Measurements from ENCODE around the gene KLKB1. TPM values are rescaled to one million over a fixed set of nuclear protein-coding genes. Genes with fewer than 3 reads are reported as not detected.

KLKB1 gene
- polyA plus RNA-seq (ENCODE audit: insufficient read length in 4 of 4), result 1 to 10 TPM; 1.0 to 2.8 (median 2.3) TPM

DNA sequence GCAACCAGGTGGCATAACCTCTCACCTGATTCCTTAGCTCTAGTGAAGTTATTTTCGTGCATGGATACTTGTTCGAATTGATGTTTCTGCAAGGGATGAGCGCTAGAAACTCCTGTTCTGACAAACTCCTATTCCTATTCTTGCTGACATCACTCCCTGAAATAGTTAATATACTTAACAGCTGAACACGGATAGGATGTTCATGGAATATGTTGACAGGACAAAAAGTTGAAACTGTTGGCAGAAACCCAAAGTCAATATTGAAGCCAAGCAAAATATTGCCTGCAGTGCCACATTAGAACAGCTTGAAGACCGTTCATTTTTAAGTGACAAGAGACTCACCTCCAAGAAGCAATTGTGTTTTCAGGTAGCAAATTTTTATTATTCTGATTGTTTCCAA lies at the start of gene KLKB1:
KLKB1 (plus strand) TSS at position 287 of the 400 bp plus-strand sequence. CDS start 689 bp downstream, outside the sequence.
- no peak for DNase-seq (ENCODE audit: low read depth in 4 of 4, low spot score in 2 of 4)

DNA sequence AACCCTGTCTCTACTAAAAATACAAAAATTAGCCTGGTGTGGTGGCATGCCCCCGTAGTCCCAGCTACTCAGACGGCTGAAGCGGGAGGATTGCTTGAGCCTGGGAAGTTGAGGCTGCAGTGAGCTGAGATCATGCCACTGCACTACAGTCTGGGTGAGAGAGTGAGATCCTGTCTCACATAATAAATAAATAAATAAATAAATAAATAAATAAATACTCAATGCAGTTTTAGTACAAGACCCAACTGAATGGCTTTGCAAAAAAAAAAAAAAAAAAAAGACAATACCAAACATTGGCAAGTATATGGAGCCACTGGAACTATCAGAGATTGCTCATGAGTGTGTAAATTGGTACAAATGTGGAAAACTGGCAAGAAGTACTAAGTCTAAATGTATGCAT lies 39.2 kb upstream of the KLKB1 start:
- no peak for DNase-seq (ENCODE audit: low read depth in 4 of 4, low spot score in 2 of 4)

DNA sequence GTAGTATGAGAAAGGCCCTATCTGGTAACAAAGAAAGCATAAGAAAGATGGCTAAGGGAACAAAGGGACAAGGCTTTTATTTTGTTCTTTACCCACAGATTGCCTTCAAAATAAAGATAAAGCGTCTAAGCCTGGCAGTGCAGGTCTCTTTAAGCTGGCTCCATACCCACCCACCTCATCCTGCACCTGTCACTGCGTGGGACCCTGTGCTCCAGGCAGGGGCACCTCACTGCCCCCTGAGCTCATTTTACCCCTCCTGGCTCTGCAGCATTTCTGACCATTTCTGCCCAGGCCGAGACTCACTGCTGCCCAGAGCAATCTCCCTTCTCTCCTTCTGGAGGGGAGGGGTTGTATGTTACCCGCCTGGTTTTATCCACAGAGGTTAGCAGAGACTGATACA lies 37.7 kb upstream of the KLKB1 start:
- no peak for DNase-seq (ENCODE audit: low read depth in 4 of 4, low spot score in 2 of 4)

DNA sequence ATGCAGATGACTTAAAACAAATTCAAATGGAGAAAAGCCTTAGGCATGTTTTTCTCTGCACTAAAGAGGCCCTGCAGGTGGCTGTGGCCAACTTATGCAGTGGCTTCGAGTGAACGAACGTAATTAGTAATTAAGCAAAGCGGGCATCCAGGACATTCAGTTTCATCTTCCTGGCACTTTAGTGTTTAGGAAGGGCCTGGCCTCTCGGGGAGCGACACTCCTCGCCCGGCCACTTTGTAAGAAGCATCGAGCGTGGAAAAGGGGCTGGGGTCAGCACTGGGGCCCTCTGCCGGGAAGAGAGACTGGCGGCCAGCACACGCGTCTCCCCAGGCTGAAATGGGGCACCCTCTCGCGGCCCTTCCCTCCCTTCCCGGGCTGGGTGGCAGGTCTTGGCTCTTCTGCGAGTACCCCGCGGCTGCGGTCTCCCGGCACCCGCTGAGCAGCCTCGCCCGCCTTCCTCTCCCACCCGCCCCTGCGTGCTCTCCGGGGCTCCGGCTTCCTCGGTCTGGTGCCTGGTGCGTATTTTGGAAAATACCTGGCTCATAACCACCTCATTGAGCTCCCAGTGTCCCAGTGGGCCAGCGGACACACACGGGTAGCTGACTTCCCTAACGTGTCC lies 36.6 kb upstream of the KLKB1 start:
- peak in 3 of 4 donors; percentile 23 to 36 (median 24) for DNase-seq (ENCODE audit: low read depth in 4 of 4, low spot score in 2 of 4)

DNA sequence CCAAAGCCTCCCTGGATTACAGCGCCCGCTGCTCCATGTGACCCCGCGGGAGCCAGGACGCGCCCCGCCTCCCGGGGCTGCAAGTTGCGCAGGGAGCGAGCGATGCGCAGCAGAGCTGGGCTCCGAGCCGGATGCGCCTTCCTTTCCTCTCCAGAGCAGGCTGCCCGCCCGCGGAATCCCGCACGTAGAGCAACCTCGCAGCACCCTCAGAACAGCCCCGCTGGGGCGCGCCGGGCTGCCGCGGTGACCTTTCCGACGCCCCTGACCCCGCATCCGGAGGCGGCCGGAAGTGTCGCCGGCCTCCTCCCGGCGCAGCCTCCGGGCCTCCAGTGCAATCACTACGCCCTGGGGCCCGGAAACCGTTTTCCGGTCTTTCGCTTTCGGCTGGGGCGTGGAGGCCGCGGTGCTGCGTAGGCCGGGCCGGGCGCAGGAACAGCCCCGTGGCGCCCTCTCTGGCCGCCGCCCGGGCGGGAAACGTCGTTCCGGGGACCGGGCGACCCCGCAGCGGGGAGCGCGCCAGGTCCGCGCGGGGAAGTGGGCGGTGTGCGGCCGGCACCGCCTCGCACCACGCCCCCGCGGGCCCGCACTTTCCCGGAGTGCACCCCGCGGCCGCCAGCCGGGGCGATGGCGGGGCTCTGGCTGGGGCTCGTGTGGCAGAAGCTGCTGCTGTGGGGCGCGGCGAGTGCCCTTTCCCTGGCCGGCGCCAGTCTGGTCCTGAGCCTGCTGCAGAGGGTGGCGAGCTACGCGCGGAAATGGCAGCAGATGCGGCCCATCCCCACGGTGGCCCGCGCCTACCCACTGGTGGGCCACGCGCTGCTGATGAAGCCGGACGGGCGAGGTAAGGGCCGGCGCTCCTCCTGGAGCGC lies 35.9 kb upstream of the KLKB1 start, which contains the start of gene CYP4V2:
CYP4V2 (plus strand) TSS at position 368 of the 866 bp plus-strand sequence; CDS start at position 625, 257 bp downstream.
- peak in 3 of 4 donors; percentile 44 to 70 (median 59) for DNase-seq (ENCODE audit: low read depth in 4 of 4, low spot score in 2 of 4)

DNA sequence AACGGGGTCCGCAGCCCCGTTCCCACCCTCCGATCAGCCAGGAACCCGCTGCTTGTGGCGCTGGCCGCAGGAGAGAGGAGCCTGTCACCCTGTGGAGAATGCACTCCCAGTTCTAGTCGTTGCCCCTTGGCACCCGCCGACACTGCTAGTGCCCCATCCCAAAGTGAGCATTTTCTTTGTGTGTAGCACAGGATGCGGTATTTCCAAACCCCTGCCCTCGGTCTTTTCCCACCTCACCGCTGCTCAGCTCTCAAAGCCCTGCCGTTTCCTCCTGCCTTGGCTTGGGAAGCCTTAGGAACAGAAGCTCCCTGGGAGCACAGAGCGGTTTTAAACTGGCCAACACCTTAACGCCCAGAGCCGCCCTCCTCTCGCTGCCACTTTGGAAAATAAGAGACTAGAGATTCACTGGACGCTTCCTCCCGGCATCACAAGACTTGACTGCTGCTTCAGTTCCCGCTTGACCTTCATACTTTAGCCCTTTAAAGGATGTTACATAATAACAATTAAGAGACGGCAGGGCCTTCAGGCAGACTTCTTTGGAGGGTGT lies 35.2 kb upstream of the KLKB1 start:
- DNase-seq (ENCODE audit: low read depth in 4 of 4, low spot score in 2 of 4), result peak in 3 of 4 donors; percentile 35 to 41 (median 37)

DNA sequence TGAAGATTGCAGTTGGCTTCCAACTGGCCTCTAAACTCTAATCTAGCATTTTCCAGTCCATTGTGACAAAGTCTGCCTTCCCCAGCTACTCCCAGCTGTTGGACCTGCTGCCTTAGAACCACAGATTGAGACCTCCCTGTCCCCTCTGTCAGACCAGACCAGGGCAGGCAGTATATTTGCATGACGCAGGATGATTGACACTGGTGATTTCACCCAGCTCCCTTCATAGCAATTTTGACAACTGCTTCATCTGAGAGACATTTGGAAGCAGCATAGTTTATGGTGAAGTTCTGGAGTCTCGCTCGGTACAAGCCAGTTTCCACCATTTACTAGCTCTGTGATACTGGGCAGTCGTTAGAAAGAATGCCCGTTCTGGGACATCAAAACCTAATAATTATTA lies 33.5 kb upstream of the KLKB1 start:
- no peak for DNase-seq (ENCODE audit: low read depth in 4 of 4, low spot score in 2 of 4)

DNA sequence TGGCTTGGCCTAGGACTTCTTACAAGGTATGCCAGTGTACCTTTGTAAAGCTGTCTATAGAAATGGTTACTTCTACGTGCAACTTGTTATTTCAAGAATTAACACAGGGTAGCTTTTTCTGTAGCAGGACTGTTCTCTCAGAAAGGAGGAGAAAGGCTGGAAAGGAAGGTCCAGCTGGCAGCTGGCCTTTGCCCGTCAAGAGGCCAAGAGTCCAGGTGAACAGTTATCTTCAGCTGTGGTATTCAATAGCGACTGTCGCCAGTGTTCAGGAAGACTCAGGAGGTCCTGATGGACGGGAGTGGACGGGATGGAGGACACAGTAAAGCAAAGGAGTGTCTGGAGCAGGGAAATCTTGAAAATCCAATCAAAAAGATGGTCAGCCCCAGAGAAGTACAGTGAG lies 31.2 kb upstream of the KLKB1 start:
- DNase-seq (ENCODE audit: low read depth in 4 of 4, low spot score in 2 of 4), result no peak

DNA sequence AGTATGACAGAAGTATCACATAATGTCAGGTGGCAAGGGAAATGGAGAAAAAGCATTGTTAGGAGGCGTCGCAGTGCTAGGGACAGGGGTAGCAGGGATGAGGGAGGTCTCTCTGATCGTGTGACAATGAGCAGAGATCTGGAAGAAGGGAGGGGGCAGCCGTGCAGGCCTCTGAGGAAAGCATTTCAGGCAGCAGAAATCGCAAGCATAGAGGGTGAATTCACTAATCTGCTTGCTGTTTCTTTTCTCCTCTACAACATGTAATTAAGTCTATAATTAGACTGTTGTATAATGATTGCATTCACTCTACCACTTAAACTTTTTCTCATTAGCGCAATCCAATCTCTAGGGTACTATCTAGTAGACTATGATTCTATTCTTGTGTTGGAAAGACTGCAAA lies 26.8 kb upstream of the KLKB1 start:
- no peak for DNase-seq (ENCODE audit: low read depth in 4 of 4, low spot score in 2 of 4)

DNA sequence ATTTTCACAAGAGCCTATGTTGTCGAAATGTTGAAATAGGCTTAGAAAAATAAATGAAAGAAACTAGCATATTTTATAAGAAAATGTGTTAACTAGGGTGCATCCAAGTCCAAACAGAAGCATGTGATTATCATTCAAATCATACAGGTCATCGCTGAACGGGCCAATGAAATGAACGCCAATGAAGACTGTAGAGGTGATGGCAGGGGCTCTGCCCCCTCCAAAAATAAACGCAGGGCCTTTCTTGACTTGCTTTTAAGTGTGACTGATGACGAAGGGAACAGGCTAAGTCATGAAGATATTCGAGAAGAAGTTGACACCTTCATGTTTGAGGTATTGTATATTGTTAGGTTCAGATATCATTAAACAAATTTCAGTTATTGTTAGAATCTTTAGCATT lies 26.3 kb upstream of the KLKB1 start:
- no peak for DNase-seq (ENCODE audit: low read depth in 4 of 4, low spot score in 2 of 4)

DNA sequence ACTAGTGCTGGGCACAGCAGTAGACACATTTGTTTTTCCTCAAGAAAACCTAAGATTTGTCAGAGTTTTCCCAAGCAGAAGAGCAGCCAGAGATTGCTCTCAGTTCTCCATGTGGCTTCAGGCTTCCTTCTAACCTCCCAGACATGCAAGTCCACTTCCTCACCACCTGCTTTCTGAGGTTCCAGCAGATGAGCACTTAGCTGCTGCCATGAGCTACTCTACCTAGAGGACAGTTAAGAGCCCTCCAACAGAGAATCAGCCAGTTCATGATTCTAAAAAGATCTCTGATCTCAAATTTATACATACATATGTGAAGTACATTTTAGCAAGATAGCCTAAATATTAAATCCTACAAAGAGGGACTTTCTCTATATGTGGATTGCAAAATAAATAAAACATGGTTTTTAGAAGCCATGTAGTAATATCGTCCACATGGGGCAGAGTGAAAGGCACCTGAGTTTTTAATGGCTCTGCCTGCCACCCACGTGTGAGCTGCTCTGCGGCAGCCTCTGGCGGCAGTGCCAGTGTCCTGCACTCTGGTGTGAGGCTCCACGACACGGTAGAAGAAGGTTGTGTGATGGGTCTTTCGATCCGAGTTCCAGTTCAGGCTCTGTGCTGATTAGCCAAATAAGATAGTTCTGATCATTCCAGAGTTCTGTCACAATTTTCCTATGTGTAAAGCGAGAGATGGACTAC lies 25.6 kb upstream of the KLKB1 start:
- no peak for DNase-seq (ENCODE audit: low read depth in 4 of 4, low spot score in 2 of 4)

DNA sequence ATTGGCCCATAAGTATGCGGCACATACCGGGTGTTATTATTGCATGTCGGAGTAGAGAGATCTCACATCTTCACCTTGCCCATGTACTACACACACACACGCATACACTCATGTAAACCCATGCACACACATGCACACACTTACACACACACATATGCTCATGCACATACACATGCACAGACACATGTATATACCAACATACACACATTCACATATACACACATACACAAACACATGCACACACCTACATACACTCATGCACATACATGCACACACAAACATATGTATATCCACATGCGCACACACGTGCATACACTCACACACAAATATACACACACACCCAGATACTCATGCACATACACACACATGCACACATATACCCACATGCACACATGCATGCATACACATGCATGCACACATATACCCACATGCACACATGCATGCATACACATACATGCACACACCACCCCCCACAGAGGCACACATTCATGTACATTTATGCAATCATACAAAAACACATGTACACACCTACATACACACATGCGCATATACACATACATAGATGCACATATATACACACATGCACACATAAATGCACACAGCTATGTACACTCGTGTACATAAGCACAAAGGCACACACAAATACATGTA lies 24.7 kb upstream of the KLKB1 start:
- DNase-seq (ENCODE audit: low read depth in 4 of 4, low spot score in 2 of 4), result no peak

DNA sequence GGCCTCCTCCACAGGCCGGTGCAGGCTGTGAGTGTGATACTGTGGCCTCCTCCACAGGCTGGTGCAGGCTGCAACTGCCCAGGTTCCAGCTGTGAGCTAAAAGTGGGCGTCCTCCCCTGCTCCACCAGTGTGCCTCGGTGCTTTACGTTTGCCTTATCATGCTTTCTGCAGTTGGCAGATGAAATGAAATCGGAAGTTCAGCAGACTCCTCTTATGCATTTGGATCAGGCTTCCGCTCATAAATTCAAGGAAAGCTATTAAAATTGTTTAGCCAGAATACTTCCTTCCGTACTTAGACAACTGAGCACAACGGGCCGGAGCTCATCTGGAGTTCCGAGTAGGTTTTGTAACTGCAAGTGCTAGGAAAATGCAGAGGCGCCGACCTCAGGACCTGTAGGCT lies 23.9 kb upstream of the KLKB1 start:
- peak in 1 of 4 donors; percentile 31 for DNase-seq (ENCODE audit: low read depth in 4 of 4, low spot score in 2 of 4)

DNA sequence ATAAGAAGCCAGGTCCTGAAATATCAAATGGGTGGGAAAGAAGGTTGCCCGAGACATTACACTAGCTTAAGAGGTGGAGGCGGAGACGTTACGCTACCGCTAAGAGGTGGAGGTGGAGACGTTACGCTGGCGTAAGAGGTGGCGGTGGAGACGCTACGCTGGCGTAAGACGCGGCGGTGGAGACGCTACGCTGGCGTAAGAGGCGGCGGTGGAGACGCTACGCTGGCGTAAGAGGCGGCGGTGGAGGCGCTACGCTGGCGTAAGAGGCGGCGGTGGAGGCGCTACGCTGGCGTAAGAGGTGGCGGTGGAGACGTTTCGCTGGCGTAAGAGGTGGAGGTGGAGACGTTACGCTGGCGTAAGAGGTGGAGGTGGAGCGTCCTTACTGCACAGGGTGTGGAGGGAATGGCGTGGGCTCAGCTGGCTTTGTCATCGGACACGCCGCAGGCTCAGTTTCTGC lies 23.2 kb upstream of the KLKB1 start:
- no peak for DNase-seq (ENCODE audit: low read depth in 4 of 4, low spot score in 2 of 4)

DNA sequence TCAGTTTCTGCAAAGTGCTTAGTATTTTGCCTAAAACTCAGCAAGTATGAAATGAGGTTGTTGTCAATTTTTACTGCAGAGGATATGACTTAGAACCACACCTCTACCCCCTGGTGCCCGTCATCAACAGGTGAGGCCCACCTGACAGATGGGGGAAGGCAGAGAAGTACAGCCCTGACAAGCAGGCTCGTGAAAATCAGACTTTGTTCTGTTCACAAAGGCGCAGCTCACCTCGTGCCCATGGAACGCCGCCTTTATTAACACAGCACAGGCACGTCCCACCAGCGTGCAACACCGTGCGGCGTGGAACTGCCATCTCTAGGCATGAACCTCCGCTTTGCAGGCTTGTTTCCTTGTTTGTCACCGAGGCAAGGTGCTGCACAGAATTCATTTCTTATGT lies 22.6 kb upstream of the KLKB1 start:
- DNase-seq (ENCODE audit: low read depth in 4 of 4, low spot score in 2 of 4), result no peak

DNA sequence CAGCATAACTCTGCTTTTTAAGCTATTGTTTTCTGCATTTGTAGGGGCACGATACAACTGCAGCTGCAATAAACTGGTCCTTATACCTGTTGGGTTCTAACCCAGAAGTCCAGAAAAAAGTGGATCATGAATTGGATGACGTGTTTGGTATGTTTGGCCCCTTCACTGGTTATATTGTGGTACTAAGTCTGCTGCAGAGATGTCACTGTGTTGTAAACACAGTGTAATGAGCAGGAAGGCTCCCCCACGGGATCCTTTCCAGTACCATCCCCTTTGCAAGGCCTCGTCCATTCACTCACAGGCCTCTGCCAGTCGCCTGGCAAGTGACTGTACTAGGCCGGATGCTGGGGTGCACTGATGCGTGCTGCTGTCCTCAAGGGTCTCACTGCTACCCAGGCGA lies 22.2 kb upstream of the KLKB1 start:
- DNase-seq (ENCODE audit: low read depth in 4 of 4, low spot score in 2 of 4), result no peak

DNA sequence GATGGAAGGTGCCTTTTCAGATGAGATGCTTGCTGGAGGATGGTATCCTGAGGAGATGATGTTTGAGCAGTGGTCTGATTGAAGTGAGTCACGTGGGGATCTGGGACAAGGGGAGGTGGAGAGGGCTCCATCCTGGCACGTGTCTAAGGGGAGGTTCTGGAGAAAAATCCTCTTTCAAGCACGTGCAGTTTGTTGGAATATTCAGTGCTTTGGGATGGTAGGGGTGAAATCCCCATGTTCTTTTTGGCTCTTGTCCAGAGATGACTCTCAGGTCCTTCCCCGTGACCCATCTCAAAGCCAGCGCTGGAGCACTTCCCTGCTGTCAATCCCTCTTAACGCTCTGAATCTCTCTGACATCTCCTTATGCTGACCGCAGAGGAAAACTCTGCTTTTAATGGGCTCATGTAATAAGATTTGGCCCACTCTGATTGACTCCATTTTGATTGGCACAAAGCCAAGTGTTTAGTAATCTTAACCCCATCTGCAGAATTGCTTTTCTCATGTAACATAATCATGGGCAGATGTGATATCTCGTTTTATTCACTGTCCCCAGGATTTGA lies 10.8 kb upstream of the KLKB1 start:
- no peak for DNase-seq (ENCODE audit: low read depth in 4 of 4, low spot score in 2 of 4)

DNA sequence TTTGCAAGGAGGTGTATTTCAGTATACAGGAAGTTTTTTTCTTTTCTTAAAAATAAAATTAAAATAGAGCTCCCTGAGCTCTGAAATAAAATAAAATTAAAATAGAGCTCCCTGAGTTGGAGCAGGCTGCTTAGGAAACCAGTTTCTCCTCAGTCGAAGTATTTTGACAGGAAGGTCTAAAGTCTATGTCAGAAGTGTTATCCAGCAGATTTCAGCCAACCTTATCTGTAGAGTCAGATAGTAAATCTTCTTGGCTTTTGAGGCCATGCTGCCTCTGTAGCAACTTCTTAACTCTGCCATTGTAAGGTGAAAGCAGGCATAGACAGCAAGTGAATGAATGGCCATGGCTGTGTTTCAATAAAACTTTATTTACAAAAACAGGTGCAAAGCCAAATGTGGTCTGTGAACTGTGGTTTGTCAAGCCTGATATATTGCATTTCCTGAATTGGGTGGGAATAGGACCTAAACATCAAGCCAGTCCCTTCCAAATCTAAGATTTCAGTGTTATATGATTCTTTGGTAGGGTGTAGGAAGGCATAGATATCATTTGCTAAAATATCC lies 9.5 kb upstream of the KLKB1 start:
- no peak for DNase-seq (ENCODE audit: low read depth in 4 of 4, low spot score in 2 of 4)

DNA sequence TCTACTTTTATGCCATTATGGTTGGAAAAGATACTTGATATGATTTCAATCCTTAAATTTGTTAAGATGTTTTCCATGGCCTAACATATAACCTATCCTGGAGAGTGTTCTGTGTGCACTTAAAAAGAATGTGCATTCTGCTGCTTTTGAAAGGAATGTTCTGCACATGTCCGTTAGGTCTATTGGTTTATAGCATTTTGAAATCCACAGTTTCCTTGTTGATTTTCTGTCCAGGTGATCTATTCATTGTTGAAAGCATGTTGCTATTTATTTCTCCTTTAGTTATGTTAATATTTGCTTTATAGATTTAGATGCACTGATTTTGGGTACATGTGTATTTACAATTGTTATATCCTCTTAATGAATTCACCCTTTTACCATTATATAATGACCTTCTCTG lies 5.7 kb upstream of the KLKB1 start:
- no peak for DNase-seq (ENCODE audit: low read depth in 4 of 4, low spot score in 2 of 4)

DNA sequence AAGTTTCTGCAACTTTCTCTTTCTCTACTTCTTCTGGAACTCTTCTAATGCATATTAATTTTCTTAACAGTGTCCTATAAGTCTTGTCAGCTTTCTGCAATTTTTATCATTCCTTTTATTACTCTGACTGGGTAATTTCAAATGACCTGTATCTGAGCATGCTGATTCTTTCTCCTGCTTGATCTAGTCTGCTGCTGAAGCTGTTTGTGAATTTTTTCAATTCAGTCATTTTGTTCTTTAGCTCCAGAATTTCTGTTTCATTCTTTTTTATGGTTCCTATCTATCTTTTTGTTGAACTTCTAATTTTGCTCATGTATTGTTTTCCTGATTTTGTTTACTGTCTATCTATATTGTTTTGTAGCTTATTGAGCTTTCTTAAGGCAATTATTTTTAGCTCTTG lies 1.5 kb upstream of the KLKB1 start:
- no peak for DNase-seq (ENCODE audit: low read depth in 4 of 4, low spot score in 2 of 4)

Measured in left renal cortex interstitium (tissue), 4 donors.